Stimulated activated naive CD8-positive, alpha-beta T cell treated with anti-CD3 and anti-CD28 coated beads, Interleukin-15, amount 100 ng/mL, for 72 hours (primary cell): ENCODE data around the gene SCNN1A.

Experiments
- ATAC-seq: fragments of 150-1000 bp; cut with Tn5 transposase; 2 replicates; pipeline ENCODE4 v1.10.0; 2021; ENCODE audit warnings: mild to moderate bottlenecking, moderate library complexity
- DNase-seq, 2 donors: peaks; one replicate each; pipeline ENCODE4 v3.0.0; 2021 to 2022
- H3K27ac Mint-ChIP-seq, 2 donors: one replicate each; pipeline ENCODE4 v1.8.0; 2022; ENCODE audit warnings: mild to moderate bottlenecking in 2 of 2, mixed read lengths in 2 of 2, moderate library complexity in 2 of 2
- H3K27me3 Mint-ChIP-seq: one replicate; pipeline ENCODE4 v1.8.0; 2022; ENCODE audit warnings: mixed read lengths
- H3K4me1 Mint-ChIP-seq: one replicate; pipeline ENCODE4 v1.8.0; 2022; ENCODE audit warnings: mild to moderate bottlenecking, mixed read lengths
- H3K4me3 Mint-ChIP-seq, 2 donors: one replicate each; pipeline ENCODE4 v1.8.0; 2022; ENCODE audit warnings: mild to moderate bottlenecking in 2 of 2, mixed read lengths in 2 of 2, moderate library complexity in 1 of 2
- H3K9me3 Mint-ChIP-seq, 2 donors: one replicate each; pipeline ENCODE4 v1.8.0; 2022; ENCODE audit warnings: mixed read lengths in 2 of 2

Gene SCNN1A

DNA sequence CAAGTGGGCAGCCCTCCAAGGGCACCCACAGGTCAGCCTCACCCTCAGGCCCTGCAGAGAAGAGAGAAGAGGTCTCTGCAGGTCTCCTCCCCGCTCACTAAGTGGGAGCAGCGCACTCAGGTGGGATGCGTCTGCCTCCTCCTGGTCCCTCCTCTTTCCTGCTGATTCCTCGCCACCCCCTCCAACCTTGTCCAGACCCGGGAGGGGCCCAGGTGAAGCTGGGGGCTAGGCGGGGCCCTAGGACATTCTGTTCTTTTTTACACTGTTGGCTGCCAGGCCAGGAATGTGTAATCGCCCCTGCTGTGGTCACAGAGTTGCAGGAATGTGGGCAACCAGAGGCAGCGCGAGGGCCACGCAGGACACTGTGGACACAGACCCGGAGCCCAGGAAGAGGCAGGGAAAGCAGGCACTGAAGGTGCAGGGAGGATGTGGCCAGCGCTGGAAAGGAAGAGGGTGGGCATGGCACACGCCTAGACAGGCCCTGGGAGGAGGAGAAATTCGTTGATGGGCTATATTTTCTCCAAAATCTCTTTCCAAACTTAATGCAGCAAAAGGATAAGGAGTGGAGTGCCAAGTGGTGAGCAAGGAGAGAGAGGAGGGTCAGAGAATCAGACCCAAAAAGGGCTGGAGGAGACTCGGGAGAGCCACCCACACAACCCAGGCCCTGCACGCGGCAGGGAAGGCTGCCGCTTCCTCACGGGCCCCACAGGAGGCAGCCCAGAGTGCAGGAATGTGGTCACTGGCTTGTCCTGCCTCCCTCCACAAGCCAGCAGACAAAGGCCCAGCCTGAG lies 911 bp upstream of the SCNN1A start:
- H3K9me3 Mint-ChIP-seq, result no peaks in the 10 kb centered on the region
- ATAC-seq, result peak; percentile 70
- H3K27ac Mint-ChIP-seq, result peak overlapping the region; percentile 91 to 95
- peaks cover 3% of the 10 kb centered on the region for H3K27me3 Mint-ChIP-seq
- peak overlapping the region; percentile 80 to 84 for H3K4me3 Mint-ChIP-seq
- H3K4me1 Mint-ChIP-seq, result peaks cover 55% of the 10 kb centered on the region
- DNase-seq, result peak in 1 of 2 donors; percentile 29

GRCh38 chr12:6374786-6375160 lies 590 bp downstream of the SCNN1A start:
- no peak for ATAC-seq
- Mint-ChIP-seq H3K27ac (peak overlapping the region in 1 of 2 donors; percentile 66), H3K4me1 (peaks cover 70% of the 10 kb centered on the region), H3K4me3 (no peak overlapping the region), H3K27me3 (no peaks in the 10 kb centered on the region), H3K9me3 (no peaks in the 10 kb centered on the region)
- no peak for DNase-seq

GRCh38 chr12:6374028-6374785 lies 1.2 kb downstream of the SCNN1A start:
- DNase-seq (no peak), ATAC-seq (no peak)
- Mint-ChIP-seq H3K27me3 (no peaks in the 10 kb centered on the region), H3K27ac (no peak overlapping the region), H3K4me1 (peaks cover 74% of the 10 kb centered on the region), H3K4me3 (no peak overlapping the region), H3K9me3 (no peaks in the 10 kb centered on the region)

- Mint-ChIP-seq H3K9me3 (no peaks in the 10 kb centered on the region), H3K27me3 (no peaks in the 10 kb centered on the region), H3K4me3 (no peak overlapping the region), H3K27ac (no peak overlapping the region), H3K4me1 (peaks cover 83% of the 10 kb centered on the region)
- ATAC-seq (no peak), DNase-seq (no peak)
These were observed 2.2 kb downstream of the SCNN1A start for GRCh38 chr12:6373022-6373787.

DNA sequence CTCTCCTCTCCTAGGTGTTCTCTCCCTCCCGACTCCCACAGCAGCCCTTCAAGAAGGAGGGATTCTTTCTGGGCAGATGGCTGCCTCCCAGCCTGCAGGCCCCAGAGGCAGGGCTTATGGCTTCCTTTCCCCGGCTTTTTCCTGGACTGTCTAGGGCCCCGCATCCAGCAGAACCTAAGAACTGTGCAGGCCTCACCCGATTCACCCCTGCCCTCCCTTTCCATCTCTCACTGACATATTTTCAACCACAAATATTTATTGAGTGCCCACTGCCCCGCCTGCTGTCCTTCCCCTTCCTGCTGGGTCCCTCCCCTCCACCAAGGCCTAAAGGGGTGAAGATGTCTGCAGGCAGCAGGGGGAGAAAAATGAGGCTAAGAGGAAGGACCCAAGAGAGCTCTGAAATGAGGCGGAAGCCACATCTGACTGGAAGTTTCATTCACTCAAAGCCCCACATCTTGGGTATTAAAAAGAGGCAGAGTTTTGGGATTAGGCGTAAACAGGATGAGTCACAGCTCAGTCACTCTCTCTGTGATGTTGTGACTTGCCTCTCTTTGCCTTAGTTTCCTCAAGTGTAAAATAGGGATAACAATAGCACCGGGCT lies 2.9 kb downstream of the SCNN1A start:
- Mint-ChIP-seq H3K9me3 (no peaks in the 10 kb centered on the region), H3K27ac (peak overlapping the region; percentile 34 to 57), H3K4me3 (peak overlapping the region in 1 of 2 donors; percentile 47), H3K27me3 (no peaks in the 10 kb centered on the region), H3K4me1 (peaks cover 84% of the 10 kb centered on the region)
- ATAC-seq (no peak), DNase-seq (no peak)

GRCh38 chr12:6370994-6371754 lies 4.2 kb downstream of the SCNN1A start:
- DNase-seq (no peak), ATAC-seq (no peak)
- H3K27ac Mint-ChIP-seq, result peak overlapping the region in 1 of 2 donors; percentile 51
- H3K9me3 Mint-ChIP-seq, result no peaks in the 10 kb centered on the region
- H3K27me3 Mint-ChIP-seq, result no peaks in the 10 kb centered on the region
- no peak overlapping the region for H3K4me3 Mint-ChIP-seq
- peaks cover 77% of the 10 kb centered on the region for H3K4me1 Mint-ChIP-seq

DNA sequence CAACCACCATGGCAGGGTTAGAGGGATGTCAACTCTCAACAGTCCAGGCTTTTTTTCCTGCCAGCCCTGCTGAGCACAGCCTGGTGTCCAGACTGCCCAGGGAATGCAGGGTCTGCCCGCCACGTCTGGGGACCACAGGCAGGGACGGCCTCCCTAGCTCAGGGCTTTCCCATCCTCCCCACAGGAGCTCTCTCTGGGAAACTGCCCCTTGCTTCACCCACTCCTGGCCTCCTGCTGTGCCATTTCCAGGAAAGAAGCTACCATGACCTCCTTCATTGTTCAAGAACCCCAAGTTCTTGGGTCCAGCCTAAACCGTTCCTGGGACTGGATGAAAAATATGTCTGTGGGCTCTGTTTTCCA lies 4.8 kb downstream of the SCNN1A start:
- Mint-ChIP-seq H3K4me1 (peaks cover 71% of the 10 kb centered on the region), H3K4me3 (no peak overlapping the region), H3K27me3 (no peaks in the 10 kb centered on the region), H3K27ac (no peak overlapping the region), H3K9me3 (no peaks in the 10 kb centered on the region)
- ATAC-seq, result no peak
- no peak for DNase-seq

- no peak for DNase-seq
- Mint-ChIP-seq H3K27ac (no peak overlapping the region), H3K4me1 (peaks cover 65% of the 10 kb centered on the region), H3K4me3 (no peak overlapping the region), H3K27me3 (no peaks in the 10 kb centered on the region), H3K9me3 (no peaks in the 10 kb centered on the region)
- no peak for ATAC-seq
These were observed 5.3 kb downstream of the SCNN1A start for GRCh38 chr12:6369916-6370575.

- peak; percentile 41 for ATAC-seq
- Mint-ChIP-seq H3K27me3 (no peaks in the 10 kb centered on the region), H3K4me3 (no peak overlapping the region), H3K9me3 (no peaks in the 10 kb centered on the region), H3K27ac (no peak overlapping the region), H3K4me1 (peaks cover 66% of the 10 kb centered on the region)
- no peak for DNase-seq
These were observed 6.3 kb downstream of the SCNN1A start for GRCh38 chr12:6368906-6369525.

GRCh38 chr12:6367969-6368892 lies 7.1 kb downstream of the SCNN1A start:
- peak; percentile 11 for ATAC-seq
- DNase-seq, result no peak
- Mint-ChIP-seq H3K9me3 (no peaks in the 10 kb centered on the region), H3K4me1 (peaks cover 60% of the 10 kb centered on the region), H3K27me3 (no peaks in the 10 kb centered on the region), H3K27ac (no peak overlapping the region), H3K4me3 (peak overlapping the region in 1 of 2 donors; percentile 33)

GRCh38 chr12:6367065-6367968 lies 8.0 kb downstream of the SCNN1A start:
- H3K27ac Mint-ChIP-seq, result peak overlapping the region in 1 of 2 donors; percentile 15
- DNase-seq (peak in 1 of 2 donors; percentile 43), ATAC-seq (peak; percentile 61)
- H3K9me3 Mint-ChIP-seq, result no peaks in the 10 kb centered on the region
- H3K27me3 Mint-ChIP-seq, result no peaks in the 10 kb centered on the region
- peak overlapping the region in 1 of 2 donors; percentile 3 for H3K4me3 Mint-ChIP-seq
- peaks cover 56% of the 10 kb centered on the region for H3K4me1 Mint-ChIP-seq

DNA sequence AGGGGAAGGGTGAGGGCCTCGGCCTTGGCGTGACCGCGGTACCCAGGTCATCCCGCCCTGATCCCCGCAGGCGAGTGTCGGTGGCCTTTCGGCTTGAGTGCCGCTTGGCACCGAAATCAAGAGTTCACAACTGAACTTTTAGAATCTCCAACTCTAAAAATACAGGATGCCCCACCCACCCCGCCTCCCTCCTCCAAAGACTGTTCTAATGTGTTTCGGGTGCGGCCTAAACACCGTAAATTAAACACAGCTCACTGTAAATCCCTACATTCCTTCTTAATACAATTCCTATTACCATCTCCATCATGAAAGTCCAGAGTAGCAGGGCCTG lies 11.4 kb downstream of the SCNN1A start:
- Mint-ChIP-seq H3K9me3 (no peaks in the 10 kb centered on the region), H3K27ac (peak overlapping the region; percentile 50 to 74), H3K27me3 (no peaks in the 10 kb centered on the region), H3K4me3 (peak overlapping the region; percentile 72 to 86), H3K4me1 (peaks cover 54% of the 10 kb centered on the region)
- ATAC-seq (no peak), DNase-seq (no peak)
